HG02970 (cell line): Measurements from ENCODE around the gene CLPX.
"Not testable (repeated sequence)": the region's sequence is repeated elsewhere in the genome, so short reads cannot be mapped to it uniquely, and the experiment has no call there.

Source experiments
- ATAC-seq: cut with Tn5 transposase; IDR thresholded peaks from one replicate; pipeline ENCODE4 v1.9.1; 2021; ENCODE audit warnings: mild to moderate bottlenecking, moderate library complexity, moderate number of reproducible peaks; ENCODE audit not compliant: unreplicated experiment, low FRiP score

The CLPX gene

DNA sequence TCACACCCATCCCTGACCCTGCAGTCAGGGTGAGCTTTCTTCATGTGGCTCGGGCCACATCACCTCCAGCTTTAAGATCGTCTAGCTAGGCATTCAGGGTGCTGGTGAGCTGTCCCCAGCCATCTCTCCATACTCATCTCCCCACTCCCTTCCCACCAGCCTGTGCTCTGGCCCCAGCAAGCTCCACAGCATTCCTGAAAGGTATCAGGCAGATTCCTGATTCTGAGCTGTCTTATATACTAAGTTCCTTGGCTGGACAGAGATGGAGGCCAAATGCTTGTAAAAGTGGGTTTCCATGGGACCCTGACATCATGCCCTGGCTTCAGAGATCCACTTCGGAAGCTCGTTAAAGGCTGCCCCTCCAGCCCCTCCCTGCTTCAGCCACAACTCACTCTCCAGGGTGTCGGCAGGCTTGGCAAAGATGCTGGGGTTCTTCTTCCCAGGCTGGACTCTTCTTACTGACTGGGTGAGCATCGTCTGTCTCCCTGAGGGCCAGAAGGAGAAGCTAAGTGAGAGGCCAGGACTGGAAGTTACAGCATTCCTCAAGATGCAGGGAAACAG, 22.2 kb upstream of the CLPX start:
- ATAC-seq: no peak

DNA sequence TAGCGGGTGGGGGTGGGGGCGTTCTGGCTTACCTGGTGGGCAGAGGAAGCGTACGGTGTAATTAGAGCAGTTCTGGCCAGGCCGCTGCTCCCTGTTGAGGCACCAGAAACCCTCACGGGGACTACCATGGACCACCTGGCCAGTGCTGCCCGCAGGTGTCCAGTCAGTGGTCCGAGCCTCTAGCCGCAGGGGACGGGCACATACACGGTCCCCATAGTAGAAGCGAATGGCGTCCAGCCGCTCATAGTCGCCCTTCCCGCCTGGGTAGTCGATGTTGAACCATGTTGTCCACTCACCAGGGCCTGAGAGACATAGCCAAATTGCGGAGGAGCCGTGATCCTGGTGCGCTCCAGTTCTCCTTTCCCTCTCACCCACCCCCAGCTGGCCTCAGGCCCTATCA, 21.6 kb upstream of the CLPX start:
- no peak for ATAC-seq

DNA sequence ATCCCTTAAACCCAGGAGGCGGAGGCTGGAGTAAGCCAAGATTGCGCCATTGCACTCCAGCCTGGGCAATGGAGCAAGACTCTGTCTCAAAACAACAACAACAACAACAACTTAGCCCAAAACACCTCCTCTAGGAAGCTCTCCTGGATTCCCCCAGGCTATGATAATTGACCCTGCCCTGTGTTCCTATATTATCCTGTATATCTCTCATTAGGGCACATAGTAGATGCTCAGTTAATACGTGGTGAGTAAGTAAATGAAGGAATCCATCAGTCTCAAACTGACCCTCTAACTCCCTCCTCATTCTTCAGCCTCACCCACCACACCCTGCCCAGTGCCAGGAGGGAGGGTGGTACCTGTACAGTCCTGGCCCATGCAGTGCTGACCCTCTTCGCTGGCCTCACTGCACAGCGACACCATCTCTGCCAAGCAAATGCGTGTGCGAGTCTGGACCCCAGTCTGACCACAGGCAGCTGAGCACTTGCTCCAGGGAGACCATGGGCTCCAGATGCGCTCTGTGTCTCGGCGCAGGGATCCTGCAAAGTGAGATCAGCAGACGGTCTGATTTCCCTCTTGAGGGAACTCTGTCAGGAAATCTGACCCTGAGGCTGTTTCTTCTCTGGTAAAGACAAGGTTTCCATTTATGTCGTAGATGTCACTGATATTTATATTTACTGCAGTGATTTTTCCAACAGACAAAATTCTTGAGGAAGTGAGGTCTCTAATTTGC, 20.0 kb upstream of the CLPX start:
- ATAC-seq: no peak

DNA sequence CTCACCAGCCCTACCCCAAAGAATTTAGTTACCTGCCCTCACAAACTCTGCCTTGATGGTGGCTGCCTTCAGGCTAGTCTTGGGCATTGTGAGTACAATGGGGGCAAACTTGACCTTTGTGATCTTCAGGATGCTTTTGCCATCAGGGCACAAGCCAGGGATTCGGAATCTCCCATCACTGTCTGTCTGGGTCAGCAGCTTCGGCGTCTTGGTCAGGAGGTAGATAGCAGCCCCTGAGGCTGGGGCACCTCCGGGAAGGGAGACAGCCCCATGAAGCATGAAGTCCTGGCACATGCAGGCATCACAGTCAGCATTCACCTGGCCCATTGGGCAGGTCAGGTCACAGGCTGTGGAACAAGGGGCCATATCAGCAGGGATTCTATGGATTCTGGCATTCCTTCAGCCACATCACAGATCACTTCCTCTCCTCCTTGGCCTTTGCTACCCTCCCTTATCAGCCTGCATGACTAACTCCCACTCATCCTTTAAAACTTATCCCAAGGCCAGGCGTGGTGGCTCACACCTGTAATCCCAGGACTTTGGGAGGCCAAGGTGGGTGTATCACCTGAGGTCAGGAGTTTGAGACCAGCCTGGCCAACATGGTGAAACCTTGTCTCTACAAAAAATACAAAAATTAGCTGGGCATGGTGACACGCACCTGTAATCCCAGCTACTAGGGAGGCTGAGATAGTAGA, 19.2 kb upstream of the CLPX start:
- no peak for ATAC-seq

DNA sequence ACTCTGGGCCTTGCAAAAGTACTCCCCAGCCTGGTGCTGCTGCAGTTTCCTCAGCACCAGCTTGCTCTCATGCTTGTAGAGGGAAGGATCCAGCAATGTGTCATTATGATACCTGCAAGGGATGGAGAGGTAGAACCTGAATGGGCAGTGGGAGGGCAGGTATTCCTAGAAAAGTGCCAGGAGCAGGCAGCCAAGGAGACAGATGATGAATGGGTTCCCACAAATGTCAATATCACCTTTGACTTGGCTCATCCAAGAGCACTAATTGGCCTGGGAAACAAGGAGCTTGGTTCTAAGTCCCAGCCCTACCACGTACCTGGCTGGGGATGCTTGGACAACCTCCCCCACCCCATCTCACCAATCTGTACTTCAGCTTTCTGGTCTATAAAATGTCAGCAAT, 16.8 kb upstream of the CLPX start:
- no peak for ATAC-seq

DNA sequence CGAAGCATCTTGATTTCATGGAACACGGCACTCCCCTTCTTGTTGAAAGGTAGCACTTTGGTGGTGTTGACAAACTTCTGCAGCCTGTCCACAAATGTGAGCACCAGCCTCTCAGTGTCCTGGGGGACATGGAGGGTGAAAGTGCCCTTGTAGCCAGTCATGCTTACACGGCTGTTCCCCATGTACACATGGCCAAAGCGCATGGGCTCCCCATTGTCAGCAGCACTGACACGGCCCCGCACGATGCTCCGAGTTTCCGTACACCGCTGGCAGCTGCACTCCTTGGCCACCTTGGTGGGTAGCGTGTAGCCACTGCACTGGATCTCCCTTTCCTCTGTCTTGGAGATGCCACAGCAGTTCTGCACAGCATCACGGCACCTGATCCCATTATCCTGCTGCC, 13.4 kb upstream of the CLPX start:
- no peak for ATAC-seq

DNA sequence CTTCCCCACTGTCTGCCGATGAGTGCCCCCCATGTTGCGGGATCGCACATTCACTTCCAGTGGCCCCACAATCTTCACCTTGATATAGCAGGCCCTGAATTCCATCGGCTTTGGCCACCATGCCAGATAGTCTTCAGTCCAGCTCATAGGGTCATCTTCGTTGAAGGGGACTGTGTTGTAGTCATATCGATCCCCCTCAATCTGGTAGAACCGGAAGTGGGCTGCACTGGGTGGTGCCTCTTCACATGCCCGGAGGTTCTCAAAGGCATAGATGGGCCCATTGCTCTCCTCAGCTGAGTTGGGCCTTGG, 12.1 kb upstream of the CLPX start:
- ATAC-seq: no peak

DNA sequence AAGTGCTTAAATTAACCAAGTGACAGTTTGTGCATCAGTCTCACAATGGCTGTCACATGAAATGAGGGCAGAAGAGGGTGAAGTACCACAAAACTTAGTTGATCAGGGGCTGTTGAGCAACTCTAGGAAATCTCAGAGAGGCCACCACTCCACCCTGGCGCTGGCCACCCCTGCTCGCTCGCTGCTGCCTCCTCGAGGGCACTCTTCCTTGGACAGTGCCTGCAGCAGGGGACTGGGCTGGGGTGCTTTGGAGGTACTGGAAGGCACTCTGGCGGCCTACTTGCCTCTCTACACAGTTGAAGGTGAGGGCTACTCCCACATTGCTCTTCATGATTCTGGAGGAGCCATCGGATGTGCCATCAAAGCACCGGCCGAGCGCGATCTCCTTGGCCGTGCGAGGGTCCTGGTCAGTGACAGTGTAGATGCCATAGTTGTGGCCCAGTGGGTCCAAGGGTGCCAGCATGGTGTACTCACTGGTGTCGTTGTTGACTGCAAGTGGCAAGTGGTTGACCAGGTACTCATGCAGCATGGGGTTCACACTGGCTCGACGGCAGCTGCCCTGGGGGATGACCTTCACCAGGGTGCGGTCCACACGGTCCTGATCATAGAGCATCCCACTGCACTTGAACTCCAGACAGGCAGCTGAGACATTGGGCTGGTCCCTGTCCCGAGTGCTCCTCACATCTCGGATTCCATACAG, 11.6 kb upstream of the CLPX start:
- no peak for ATAC-seq

DNA sequence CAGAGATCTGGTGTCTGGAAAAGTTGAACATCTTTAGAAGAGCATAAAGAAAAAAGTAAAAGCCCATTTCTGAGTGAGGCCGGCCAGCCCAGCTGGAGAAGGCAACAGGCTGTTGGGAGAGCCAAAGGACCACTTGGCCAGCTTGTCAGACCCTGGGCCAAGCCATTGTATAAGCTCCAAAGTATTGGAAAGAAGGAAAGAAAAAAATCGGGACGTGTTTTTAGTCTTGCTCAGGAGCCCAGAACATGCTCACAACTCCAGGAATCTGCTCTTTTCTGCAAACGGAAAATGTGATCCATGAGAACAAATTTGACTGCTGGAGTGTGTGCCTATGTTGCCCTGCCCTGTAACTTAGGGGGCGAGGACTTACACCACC, 10.4 kb upstream of the CLPX start:
- no peak for ATAC-seq

DNA sequence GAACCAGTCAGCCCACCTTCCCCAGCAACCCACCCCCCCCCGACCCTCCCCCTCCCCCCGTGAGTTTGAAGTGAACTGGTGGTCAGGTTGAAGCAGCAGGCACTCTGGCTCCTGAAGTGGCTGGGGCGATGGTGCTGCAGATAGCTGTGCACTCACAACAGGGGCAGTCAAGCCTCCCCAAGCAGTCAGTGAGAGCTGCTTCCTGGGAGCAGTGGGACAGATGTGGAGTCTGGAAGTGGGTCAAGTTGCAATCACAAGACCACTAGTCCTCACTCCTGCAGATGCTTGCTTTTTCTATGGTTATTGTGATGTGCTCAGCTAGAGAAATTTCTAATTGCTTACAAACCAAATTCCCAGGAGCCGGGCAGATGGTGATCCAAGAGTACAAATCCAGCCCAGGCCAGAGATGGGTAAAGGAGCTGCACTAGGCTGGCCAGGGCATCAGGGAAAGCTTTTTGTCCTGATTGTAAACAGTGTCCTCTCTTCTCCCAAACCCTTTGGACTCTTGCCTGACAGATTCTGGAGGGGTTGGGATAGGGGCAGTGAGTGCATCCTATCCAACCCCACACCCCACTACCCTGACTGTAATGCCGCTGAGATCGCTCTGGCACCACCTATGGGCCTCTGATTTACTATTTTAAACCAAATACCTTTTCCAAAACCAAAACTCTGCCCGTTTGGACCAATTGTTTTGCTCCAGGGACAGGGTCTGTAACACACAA, 9.8 kb upstream of the CLPX start:
- no peak for ATAC-seq

DNA sequence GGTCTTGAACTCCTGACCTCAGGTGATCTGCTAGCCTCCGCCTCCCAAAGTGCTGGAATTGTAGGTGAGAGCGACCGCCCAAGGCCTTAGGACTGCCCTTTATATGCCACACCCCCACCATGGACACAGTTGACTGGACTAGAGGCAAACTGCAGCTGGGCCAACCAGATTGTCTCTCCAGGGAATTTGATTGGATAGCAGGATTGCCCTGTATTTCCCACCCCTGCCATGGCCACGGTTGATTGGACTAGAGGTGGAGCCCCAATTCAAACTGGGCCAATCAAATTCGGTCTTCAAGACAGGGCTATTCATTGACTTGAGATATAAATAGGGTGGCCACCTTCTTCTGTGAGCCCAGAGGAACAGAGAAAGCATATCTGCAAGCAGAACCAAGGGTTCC, 6.9 kb upstream of the CLPX start:
- ATAC-seq: no peak

DNA sequence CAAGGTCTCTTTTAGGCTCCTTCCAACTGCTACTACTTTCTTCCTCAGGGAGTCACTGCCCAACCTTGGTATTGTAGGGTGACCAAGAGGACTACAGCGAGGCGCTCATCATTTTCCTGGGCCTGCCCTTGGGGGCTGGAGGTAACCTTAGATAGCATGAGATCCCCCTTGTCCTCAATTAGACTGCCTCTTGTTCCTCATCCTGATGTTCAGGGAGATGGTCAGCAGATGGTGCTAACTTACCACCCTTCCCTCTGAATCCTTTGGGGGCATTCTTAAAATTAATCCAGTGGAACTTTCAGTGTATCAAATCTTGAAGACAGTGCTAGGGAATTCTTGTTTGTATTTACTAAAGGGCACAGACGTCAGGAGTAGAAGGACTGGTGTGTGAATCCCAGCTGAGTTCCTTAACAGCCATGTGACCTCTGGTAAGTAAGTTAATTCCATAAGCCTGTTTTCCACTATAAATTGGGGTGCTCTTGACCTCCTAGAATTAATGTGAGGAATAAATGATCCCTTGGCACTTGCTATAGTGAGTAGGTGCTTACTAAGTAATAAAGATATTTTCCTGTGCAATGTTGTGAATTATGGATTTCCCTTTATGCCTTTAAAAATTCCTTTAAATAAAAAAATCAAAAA, 4.1 kb upstream of the CLPX start:
- ATAC-seq: no peak

DNA sequence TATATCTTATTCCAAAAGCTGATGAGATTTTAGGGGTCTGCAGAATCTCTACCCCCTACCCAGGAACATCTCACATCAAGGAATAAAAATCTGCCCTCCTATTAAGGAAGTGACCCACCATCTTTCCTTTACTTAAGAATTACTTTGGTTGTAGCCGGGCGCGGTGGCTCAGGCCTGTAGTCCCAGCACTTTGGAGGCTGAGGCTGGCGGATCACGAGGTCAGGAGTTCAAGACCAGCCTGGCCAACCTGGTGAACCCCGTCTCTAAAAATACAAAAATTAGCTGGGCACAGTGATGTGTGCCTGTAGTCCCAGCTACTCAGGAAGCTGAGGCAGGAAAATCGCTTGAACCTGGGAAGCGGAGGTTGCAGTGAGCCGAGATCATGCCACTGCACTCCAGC, 3.3 kb upstream of the CLPX start:
- not testable (repeated sequence) for ATAC-seq

DNA sequence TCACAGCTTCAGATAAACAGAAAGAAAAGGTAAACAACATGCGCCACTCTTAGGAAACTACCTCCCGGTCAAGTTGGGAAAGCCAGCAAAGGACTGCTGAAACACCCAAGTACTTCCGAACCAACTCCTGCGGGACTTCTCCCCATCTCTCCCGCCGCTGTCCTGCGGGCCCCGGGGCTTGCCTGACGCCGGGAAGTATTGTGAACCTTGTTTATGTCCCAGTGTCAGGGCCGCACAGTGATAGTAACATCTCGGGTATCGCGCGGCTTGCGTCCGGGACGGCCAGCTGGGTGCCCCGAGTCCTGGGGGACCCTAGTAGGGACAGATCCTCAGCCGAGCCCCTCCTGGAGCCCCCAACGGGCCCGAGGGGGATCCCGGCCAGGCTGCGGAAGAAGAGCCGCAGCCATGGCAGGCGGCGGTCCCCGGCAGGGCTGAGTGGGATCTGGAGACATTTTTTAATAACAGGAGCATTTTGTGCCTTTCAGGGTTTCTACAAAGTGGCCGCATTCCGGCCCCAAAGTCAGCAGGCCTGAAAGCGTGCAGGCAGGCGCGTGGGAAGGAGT, 756 bp downstream of the CLPX start:
- peak; percentile 5 for ATAC-seq

DNA sequence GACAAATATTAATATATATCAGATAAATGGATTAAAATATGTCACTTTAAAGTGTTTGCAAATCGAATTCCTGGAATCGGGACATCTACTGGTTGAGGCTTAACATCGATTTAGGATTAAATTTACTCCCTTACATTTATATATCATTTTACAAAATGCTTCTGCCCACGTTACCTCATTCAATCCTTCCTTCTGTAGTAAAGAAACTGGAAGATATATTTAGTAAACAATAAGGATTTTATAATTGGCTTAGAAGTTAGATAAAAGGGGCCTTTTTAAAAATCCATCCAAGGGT, 1.3 kb downstream of the CLPX start:
- no peak for ATAC-seq

DNA sequence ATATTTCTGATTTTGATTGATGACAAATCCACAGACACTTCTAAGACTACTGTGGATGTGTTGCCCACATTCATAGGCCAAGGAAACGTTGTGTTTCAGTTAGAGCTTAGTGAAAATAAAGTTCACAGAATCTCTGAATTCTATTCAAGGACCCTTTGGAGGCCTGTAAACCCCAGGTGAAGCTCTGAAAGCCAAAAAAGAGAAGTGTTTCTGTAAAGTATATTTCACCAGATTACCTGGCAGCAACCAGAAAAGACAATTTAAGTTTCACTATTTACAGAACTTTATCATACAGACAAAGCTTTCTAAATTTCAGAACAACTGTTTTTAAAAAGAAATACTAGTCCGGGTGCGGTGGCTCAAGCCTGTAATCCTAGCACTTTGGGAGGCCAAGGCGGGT, 2.6 kb downstream of the CLPX start:
- ATAC-seq: no peak

DNA sequence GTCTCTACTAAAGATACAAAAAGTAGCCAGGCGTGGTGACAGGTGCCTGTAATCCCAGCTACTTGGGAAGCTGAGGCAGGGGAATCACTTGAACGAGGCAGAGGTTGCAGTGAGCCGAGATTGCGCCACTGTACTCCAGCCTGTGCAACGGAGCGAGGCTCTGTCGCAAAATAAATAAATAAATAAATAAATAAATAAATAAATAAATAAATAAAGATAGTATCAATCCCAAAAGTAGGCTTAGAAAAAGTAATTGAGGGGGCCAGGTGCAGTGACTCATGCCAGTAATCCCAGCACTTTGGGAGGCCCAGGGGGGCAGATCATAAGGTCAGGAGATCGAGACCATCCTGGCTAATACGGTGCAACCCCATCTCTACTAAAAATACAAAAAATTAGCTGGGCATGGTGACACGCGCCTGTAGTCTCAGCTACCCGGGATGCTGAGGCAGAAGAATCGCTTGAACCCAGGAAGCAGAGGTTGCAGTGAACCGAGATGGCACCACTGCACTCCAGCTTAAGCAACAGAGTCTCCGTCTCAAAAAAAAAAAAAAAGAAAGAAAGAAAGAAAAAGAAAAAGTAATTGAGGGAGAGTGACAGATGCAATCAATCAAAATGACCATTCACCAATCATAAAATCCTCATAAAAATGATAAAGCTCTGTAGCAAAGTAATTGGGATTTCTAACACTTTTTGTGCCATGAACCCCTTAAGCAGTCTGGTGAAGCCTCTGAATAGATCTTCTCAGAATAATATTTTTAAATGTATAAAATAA, 3.4 kb downstream of the CLPX start:
- not testable (repeated sequence) for ATAC-seq

DNA sequence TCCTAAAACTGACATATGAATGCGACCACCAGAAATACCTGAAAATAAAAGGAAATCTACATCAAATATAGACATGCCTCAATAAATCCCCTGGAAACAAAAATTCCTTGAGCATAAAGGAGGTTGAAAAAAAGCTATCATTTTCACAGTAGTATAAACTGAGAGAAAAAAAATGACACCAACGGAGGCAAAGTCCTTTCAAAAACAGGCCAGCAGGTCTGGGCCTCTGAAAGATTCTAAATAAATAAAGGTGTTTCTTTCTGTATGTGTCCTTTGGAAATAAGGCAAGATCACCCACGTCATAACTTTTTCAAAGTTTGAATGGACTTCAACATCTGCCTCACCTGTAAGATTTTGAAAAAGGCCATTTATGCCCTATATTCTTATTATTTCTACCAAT, 5.0 kb downstream of the CLPX start:
- ATAC-seq: no peak

DNA sequence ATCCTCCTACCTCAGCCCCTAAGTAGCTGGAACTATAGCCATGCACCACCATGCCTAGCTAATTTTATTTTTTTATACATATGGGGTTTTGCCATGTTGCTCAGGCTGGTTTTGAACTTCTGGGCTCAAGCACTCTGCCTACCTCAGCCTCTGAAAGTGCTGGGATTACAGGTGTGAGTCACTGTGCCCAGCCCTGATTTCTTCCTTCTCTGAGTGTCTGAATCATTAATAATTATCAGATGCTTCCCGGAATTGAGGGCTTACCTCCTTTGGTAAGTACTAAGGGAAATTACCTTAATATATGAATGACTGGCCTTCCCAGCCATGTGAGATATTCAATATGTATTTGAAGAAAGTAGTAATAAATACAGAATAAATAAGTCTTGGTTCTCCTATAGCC, 7.2 kb downstream of the CLPX start:
- no peak for ATAC-seq

DNA sequence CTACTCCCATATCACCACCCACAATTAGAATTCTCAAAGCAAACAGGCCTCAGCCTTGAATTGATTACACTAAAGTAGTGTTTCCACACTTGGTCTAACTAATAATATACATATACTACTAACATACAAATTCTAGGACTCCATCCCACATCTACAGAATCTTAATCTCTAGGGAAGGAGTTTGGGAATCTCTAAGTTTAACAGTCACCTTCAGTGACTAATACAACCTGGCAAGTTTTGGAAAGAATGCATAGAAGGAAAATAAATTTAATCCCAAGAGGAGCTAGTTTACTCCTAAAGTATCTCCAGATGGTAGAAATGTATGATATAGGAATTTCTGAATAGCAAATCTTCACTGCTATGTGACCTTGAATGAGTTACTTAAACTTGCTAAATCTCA, 9.1 kb downstream of the CLPX start:
- ATAC-seq: no peak
